HG03442 (cell line): ENCODE measurements around the gene VENTX.
"Not testable (repeated sequence)": the region's sequence is repeated elsewhere in the genome, so short reads cannot be mapped to it uniquely, and the experiment has no call there.

Experiments used
- ATAC-seq: cut with Tn5 transposase; IDR thresholded peaks from one replicate; pipeline ENCODE4 v1.9.1; 2021; ENCODE audit warnings: mild to moderate bottlenecking, moderate library complexity; ENCODE audit not compliant: unreplicated experiment

The VENTX gene

DNA sequence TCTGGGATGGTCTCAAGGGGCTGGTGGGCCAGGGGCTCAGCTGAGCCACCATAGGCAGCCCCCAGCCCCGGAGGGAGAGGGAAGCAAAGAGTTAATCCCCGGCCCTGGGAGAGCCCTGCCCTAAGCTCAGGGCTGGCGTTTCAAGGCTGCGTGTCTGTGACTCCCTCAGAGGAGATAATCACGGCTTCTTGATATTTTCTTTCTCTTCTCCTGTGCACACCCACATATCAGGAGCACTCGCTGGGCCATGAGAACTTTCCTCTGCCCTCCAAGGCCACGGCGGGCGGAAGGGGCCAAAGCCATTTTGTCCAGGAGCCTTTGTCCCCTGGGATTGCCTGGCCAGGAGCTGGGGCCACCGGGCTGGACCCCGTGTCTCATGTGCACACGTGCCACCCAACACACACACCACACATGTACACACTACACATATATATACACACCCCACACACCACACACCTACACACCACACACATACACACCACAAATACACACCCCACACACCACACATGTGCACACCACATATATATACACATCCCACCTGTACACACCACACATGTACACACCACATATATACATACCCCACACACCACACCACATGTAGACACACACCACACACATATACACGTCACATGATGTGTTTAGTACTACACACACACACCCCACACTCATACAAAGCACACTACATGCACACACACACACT lies 16.9 kb downstream of the VENTX start:
- ATAC-seq, result no peak

DNA sequence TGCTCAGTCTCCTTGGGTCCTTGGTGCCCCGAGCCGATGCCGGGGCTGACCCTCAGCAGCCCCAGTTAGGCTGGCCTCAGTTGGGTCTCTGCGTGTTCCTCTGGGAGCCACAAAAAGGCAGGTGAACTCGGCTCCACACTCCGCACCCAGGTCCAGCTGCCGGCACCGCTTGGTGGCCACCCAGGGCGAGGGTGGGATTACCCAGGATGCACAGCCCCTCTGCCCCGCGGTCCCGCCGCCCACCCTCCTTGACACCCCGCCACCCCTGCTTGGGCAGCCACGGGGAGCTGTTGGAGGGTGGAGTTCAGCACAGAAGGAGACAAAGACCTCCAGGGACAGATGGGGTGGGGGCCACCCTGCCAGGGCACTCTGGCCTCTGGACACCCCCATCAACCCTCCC lies 17.7 kb downstream of the VENTX start:
- ATAC-seq, result no peak

DNA sequence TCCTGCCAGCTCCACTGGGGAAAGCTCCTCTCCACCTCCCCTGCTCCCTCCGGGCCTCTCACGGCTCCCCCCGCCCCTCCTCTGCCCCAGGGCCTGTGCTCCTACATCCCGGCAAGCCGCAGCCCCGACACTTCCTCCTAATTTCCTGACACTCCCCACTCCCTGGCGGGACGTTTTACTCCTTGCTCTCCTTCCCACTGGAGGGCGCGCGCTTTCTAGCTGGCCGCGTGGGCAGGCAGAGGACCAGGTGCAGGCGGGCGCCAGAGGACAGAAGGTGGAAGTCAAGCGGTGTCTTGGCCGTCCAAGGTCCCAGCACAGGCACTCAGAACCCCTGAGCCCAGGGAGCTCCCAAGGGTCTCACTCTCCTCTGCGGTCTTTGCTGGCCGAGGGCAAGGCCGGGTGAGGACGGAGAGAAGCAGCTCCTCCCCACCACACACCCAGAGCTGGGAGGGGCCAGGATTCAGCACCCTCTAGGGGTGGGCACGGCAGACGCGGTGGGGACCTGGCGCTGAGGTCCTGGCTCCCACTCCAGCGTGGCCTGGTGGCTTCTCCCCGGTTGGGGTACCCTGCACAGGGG lies 19.9 kb downstream of the VENTX start:
- no peak for ATAC-seq

DNA sequence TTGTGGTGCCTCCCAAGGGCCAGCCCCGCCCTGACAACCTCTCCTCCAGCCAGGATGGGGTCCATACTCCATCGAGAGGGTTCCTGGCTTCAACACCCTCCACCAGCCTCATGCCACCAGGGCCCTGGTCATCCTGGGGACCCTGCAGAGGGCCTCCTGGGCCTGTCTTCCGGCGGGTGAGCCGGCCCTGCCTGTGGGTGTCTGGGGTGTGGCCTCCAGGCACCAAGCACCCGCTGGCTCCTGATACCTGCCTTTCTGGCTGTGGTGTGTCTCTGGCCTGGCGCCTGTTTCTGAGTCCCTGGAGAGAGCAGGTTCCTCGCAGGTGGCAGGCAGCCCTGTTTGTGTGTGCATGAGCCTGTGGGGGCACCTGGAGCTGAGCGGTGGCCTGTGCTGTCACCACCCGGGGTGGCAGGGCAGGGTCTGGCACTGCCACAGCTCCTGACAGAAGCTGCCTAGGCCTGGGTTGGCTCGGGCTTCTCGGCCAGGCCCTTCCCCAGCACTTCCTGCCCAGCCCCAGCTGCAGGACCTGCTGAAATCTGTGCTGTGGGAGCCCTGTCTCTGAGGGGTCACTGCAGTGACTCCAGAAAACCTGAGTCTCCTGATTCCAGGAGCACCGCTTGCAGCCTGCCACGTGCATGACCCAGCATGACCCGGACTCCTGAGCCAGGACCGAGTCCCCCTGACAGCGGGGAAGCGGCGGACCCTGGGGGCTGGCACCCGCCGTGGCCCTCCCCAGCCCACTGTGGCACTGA lies 20.6 kb downstream of the VENTX start:
- no peak for ATAC-seq

- ATAC-seq, result no peak
These were observed 21.4 kb downstream of the VENTX start for GRCh38 chr10:133258818-133259601.

DNA sequence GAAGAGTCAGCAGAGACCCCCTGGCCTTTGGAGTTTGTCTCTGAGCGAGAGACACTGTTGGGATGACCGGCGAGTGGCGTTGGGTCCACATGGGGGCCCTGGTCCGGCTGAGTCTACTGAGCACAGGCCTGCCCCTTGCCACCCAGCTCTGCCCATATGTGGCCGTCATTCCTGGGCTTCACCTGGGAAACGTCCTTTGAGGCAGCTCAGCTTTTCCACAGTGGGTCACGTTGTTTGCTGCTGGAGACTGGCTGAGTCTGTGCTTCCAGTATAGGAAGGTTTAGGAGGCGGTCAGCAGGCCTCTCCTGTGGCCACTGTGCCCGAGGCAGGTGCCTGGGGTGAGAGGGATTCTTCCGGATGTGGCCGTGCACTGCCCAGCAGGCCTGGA lies 21.9 kb downstream of the VENTX start:
- no peak for ATAC-seq

DNA sequence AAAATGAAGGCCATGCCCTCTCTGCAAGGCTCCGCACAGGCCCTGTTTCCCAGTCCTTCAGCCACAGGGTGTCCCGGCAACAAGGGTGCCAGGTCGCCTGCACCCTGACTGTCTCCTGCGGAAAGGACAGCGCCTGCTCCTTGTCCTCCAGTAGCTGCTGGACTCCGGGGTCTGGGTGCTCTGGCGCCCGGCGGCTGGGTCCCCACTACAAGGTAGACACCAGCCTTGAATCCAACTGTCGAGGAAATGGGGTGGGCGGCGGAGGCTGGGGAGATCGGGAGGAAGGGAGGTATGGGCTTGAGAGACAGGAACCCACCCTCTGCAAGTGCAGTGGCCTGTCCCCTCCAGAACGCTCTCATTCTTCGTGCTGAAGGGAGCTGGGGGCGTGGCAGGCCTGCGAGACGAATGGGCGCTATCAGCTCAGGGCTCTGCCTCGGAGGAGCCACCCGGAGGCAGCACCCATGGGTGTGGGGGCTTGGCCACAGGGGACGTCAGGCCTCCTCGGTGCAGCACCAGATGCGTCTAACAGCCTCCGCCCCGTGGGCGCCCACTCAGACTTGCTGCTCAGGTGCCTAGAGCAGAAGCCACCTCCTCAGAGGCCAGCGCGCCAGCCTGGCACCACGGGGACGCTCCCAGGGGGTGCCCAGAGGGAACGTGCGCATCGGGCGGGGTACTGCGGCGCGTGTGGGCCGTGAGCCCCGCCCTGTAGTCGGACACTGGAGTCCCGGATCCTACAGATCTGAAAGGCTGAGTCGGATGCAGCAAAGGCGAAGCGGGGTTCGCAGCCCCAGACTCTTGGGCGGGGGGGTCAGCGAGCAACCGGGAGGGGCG lies 23.5 kb downstream of the VENTX start:
- peak; percentile 51 for ATAC-seq

DNA sequence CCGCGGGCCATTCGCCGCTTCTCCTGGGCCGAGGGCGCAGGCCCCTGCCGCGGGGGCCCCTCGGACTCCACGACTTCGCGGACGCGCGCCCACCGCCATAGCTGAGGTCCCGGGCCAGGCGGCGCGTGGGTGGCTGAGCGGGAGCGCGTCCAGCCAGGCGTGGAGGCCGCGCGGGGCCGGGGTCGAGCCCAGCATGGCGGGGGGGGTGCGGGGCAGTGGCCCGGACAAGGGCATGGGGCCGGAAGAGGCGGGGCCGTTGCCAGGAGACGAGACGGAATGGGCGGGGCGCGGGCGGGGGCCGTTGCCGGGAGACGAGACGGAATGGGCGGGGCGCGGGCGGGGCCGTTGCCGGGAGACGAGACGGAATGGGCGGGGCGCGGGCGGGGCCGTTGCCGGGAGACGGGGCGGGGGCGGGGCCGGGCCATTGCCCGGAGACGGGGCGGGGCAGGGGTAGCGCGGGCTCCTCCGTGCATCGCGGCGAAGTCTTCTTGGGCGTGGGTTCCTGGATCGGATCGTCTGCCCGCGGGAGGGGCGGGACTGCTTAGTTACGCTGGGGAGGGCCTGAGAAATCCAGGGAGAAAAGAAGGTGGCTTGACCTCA lies 24.2 kb downstream of the VENTX start:
- ATAC-seq, result peak; percentile 49

DNA sequence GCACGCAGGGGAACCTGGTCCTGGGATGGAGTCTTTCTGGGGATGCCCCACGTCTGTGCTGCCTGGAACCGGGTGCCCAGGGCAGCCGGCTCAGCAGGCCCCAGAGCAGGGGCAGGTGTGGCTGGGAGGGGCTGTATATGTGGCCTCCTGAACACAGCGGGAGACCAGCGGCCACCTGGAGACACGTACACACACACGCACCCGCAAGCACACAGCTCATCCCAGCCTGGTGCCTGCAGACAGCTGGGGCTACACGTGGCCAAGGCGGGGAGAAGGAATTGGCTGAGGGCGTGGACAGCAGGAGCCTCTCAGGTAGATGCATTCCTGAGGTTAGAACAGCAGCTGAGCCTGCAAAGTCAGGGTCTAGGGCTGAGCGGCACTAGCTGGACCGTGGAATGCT lies 25.0 kb downstream of the VENTX start:
- no peak for ATAC-seq

DNA sequence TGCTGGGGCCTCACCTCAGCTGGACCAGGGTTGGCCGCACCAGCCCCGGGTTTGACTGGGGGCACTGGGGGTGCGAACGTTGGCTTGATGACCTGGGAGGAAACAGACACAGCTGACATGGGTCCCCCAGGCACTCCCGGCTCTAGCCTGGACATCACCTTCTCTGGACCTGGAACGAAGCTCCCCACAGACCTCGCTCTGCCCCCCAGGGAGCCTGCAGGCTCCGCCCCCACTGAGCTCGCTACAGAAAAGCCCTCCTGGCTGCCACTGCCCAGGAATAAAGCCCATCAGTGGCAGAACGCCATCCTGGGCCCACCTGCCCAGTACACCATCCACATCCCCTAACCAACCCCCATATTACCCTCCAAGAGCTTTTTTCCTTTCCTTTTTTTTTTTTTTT lies 26.0 kb downstream of the VENTX start:
- no peak for ATAC-seq

DNA sequence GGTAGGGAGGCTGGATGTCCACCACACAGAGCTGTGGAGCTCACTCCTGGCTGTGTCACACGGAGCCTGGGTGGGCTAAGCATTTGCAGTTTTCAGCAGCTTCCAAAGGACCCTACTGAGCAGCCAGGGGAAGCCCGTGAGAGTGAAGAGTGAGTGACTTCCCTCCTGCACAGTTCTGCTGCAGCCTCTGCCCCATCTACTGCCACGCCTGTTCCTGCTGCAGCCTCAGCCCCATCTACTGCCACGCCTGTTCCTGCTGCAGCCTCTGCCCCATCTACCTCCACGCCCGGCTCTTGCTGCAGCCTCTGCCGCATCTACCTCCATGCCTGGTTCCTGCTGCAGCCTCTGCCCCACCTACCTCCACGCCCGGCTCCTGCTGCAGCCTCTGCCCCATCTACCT lies 26.8 kb downstream of the VENTX start:
- ATAC-seq, result no peak

- ATAC-seq, result not testable (repeated sequence)
These were observed 27.4 kb downstream of the VENTX start for GRCh38 chr10:133265052-133265451.

DNA sequence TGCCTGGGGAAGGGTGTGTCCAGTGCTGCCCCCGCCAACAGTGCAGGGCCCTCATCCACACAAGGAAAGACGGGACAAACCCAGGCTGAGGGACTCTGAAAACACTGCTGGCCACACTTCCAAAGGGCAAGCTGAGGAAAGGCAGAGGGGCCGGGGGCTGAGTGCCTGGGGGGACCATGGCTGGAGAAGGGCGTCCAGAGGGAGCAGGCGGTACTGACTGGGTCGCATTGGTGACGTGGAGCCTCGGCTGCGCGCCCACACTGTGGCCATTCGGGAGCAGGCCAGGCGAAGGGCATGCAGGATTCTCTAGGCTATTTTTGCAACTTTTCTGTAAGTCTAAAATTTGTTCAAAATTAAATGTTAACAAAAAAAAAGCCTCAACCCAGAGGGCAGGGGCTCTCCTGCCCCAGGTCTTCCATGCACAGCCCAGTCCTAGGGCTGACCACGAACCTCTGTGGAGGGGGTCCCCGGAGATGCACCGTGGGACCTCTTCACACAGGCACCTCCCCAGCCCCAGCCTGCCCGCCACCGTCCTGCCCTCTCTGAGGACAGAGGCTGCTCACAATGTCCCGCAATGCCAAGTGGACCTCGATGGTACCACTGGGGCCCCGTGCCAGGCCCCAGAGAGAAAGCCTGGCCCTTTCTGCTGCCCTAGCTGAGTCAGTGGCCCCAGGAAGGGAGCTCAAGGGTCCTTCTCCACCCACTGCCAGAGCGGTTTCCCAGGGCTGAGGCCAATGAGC lies 28.6 kb downstream of the VENTX start:
- ATAC-seq, result no peak

GRCh38 chr10:133267293-133267692 lies 29.6 kb downstream of the VENTX start:
- no peak for ATAC-seq

- ATAC-seq, result no peak
These were observed 30.2 kb downstream of the VENTX start for GRCh38 chr10:133267829-133268228.

- no peak for ATAC-seq
These were observed 30.9 kb downstream of the VENTX start for GRCh38 chr10:133268532-133268931.

GRCh38 chr10:133269367-133269766 lies 31.7 kb downstream of the VENTX start:
- no peak for ATAC-seq

- no peak for ATAC-seq
These were observed 32.5 kb downstream of the VENTX start for GRCh38 chr10:133270204-133270603.

- ATAC-seq, result no peak
These were observed 33.2 kb downstream of the VENTX start for GRCh38 chr10:133270773-133271297.
